A549 (cell line): ENCODE measurements around the gene ANO2. TPM values are rescaled to one million over a fixed set of nuclear protein-coding genes. Genes with fewer than 3 reads are reported as not detected.

Experiments
- ATAC-seq, 2 experiments: fragments of 200-7000 bp in 1 of 2; fragments of >200 bp in 1 of 2; cut with Nextera tagmentation in 1 of 2; cut with Tn5 transposase in 1 of 2; 3 replicates each; pipeline versions ENCODE4 v1.8.0 to v1.9.1; 2018 to 2020; ENCODE audit warnings: mild to moderate bottlenecking in 1 of 2, moderate library complexity in 1 of 2
- CTCF ChIA-PET: fragments of 300-600 bp; sonication (Branson Sonifier 250); formaldehyde crosslinking; extraction: SDS; loops from one replicate; lab custom pipeline; 2021; ENCODE audit warnings: antibody characterized with exemption, inconsistent platforms; lab: Yijun Ruan, JAX
- POLR2A ChIA-PET: fragments of 350-600 bp; formaldehyde crosslinking; extraction: SDS; loops from one replicate; lab custom pipeline; 2021; ENCODE audit warnings: antibody characterized with exemption, inconsistent platforms; lab: Yijun Ruan, JAX
- DNase-seq, 2 experiments: peaks; one replicate each; pipeline versions ENCODE4 v3.0.0 to v3.0.0-alpha.2; 2011 to 2016; ENCODE audit warnings: low read depth in 1 of 2, low spot score in 1 of 2
- FAIRE-seq: peaks from 2 replicates; lab custom pipeline; 2011; peaks lifted over from hg19 to GRCh38; lab: Jason Lieb, UNC
- H3K27ac ChIP-seq, 2 experiments: fragments of >200 bp; sonication (Bioruptor Twin); formaldehyde crosslinking; 3 replicates each; pipeline ENCODE4 v1.5.1; 2016 to 2017
- H3K4me1 ChIP-seq: fragments of >200 bp; sonication (Bioruptor Twin); formaldehyde crosslinking; 3 replicates; pipeline ENCODE4 v1.6.1; 2016
- H3K4me2 ChIP-seq: fragments of >200 bp; sonication (Bioruptor Twin); formaldehyde crosslinking; 3 replicates; pipeline ENCODE4 v1.6.1; 2016
- H3K4me3 ChIP-seq: fragments of >200 bp; sonication (Bioruptor Twin); formaldehyde crosslinking; 3 replicates; pipeline ENCODE4 v1.5.1; 2016
- H3K9me3 ChIP-seq: fragments of >200 bp; sonication (Bioruptor Twin); formaldehyde crosslinking; 3 replicates; pipeline ENCODE4 v1.6.1; 2016
- BHLHE40 ChIP-seq: IDR thresholded peaks from 2 replicates; pipeline ENCODE4 v1.6.1; 2012; ENCODE audit warnings: low read depth, low read length, inconsistent platforms
- CBX2 ChIP-seq: fragments of 200-600 bp; sonication (generic); IDR thresholded peaks from 2 replicates; pipeline ENCODE4 v1.6.1; 2016; ENCODE audit warnings: low read depth, mild to moderate bottlenecking, borderline replicate concordance
- EHMT2 ChIP-seq: fragments of 200-600 bp; sonication (generic); IDR thresholded peaks from 2 replicates; pipeline ENCODE4 v1.6.1; 2016; ENCODE audit warnings: antibody characterized with exemption, low read depth, mild to moderate bottlenecking, moderate library complexity
- FOSL2 ChIP-seq, 2 experiments: fragments of 450-650 bp in 1 of 2; fragments of >200 bp in 1 of 2; sonication (Bioruptor Twin) in 1 of 2; formaldehyde crosslinking; IDR thresholded peaks; 2 replicates each; pipeline versions ENCODE4 v1.5.0 to v1.6.1; 2016 to 2020; ENCODE audit warnings: mild to moderate bottlenecking in 1 of 2, moderate library complexity in 1 of 2
- FOXS1 ChIP-seq: fragments of 250-450 bp; sonication (Bioruptor Pico); IDR thresholded peaks from 2 replicates; pipeline ENCODE4 v1.5.0; 2020; ENCODE audit warnings: mild to moderate bottlenecking, moderate library complexity
- HOXB13 ChIP-seq: fragments of 250-450 bp; sonication (Bioruptor Pico); IDR thresholded peaks from 2 replicates; pipeline ENCODE4 v1.5.0; 2020; ENCODE audit warnings: low read depth, mild to moderate bottlenecking, moderate library complexity
- KDM1A ChIP-seq: fragments of 200-600 bp; sonication (generic); IDR thresholded peaks from 2 replicates; pipeline ENCODE4 v1.6.1; 2016; ENCODE audit warnings: low read depth, mild to moderate bottlenecking
- MAFK ChIP-seq: fragments of 450-650 bp; IDR thresholded peaks from 2 replicates; pipeline ENCODE4 v1.6.1; 2014; ENCODE audit not compliant: partially characterized antibody
- MYC ChIP-seq: IDR thresholded peaks from 2 replicates; pipeline ENCODE4 v1.6.1; 2012; ENCODE audit warnings: mild to moderate bottlenecking, inconsistent platforms, low read length, improper control_type of control experiment, borderline replicate concordance
- NPAS2 ChIP-seq: fragments of 250-450 bp; sonication (Bioruptor Pico); IDR thresholded peaks from 2 replicates; pipeline ENCODE4 v1.8.0; 2022; ENCODE audit warnings: mild to moderate bottlenecking, moderate library complexity, borderline replicate concordance
- POLR2AphosphoS2 ChIP-seq: conservative IDR thresholded peaks from 2 replicates; pipeline ENCODE4 v1.6.1; 2012; ENCODE audit warnings: low read length, improper control_type of control experiment, inconsistent platforms
- RCOR1 ChIP-seq: fragments of 150-350 bp; IDR thresholded peaks from 2 replicates; pipeline ENCODE4 v1.6.1; 2014; ENCODE audit warnings: antibody characterized with exemption, low read length, low read depth
- RNF2 ChIP-seq: fragments of 200-600 bp; sonication (generic); IDR thresholded peaks from 2 replicates; pipeline ENCODE4 v1.6.1; 2016; ENCODE audit warnings: low read depth, mild to moderate bottlenecking, antibody characterized with exemption, moderate library complexity, borderline replicate concordance
- WGBS: methylation state at CpG from one replicate; pipeline ENCODE4 v1.1.6; 2017; ENCODE audit errors: missing lambda C conversion rate; 5-methylcytosine and 5-hydroxymethylcytosine counted together
- polyA plus RNA-seq, 4 experiments: library from polyadenylated mRNA; depleted of rRNA in 3 of 4; stranded (reverse); fragments of >200 nt; fragmentation: RNase III in 1 of 4; extraction: RNeasy Plus Mini Kit Qiagen cat#74134 plus additional on column Dnase treatment in 1 of 4; gene quantifications; 2 replicates in 3 of 4; 3 replicates in 1 of 4; pipeline ENCODE4 v1.2.3, GENCODE V29; 2011 to 2017
- TF ChIP-seq, protein P1 (sequence below): fragments of 250-450 bp; sonication (Bioruptor Pico); IDR thresholded peaks from 2 replicates; pipeline ENCODE4 v1.5.0; 2021; ENCODE audit warnings: mild to moderate bottlenecking, moderate library complexity, borderline replicate concordance
- TF ChIP-seq, protein P2 (sequence below): fragments of 200-600 bp; sonication (generic); IDR thresholded peaks from 2 replicates; pipeline ENCODE4 v1.6.1; 2016; ENCODE audit warnings: antibody characterized with exemption, mild to moderate bottlenecking, moderate library complexity
- TF ChIP-seq, protein P3 (sequence below): fragments of >200 bp; sonication (Bioruptor Twin); formaldehyde crosslinking; IDR thresholded peaks from 3 replicates; pipeline ENCODE4 v1.5.1; 2016
- TF ChIP-seq, protein P4 (sequence below): IDR thresholded peaks from 2 replicates; pipeline ENCODE4 v1.6.1; 2012
- TF ChIP-seq, protein P5 (sequence below): fragments of >200 bp; sonication (Bioruptor Twin); formaldehyde crosslinking; IDR thresholded peaks from 3 replicates; pipeline ENCODE4 v1.6.1; 2016

ANO2 gene
- polyA plus RNA-seq, 2 of the 4 experiments (the other 2 are of a cell fraction): not detected

DNA sequence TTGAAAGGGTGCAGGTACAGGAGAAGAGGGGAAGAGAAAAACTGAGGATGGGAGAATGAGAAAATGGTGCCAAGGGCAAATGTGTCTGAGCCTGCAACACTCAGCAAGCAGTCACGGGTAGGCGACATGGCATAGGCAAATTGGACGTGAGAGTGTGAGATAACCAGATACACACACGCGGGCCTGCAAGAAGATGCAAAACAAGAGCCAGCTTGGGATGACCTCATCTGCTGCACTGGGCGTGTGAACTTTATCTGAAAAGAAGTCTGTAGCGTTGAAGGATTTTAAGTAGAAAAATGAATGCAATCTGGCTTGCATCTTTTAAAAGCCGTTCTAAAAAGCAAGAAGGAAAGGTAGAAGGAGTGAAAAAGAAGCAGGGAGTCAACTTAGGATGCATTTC, 352.7 kb downstream of the ANO2 start:
- Histone ChIP-seq H3K9me3 (no peaks in the 10 kb centered on the region), H3K4me2 (no peak overlapping the region)
- POLR2A ChIA-PET: no interaction called here
- whole genome bisulfite sequencing: 58% methylated on average over 8 of the region's 8 CpGs
- FAIRE-seq (no peak), ATAC-seq (no peak)
- TF ChIP-seq MAFK (no peak), FOXS1 (no peak), HOXB13 (no peak), RNF2 (no peak), KDM1A (no peak), POLR2AphosphoS2 (no peak), MYC (no peak), EHMT2 (no peak), FOSL2 (IDR thresholded peaks at IDR 0.05) (no peak), FOSL2 (CRISPR knock-in tag; IDR thresholded peaks at IDR 0.05) (no peak), NPAS2 (CRISPR knock-in tag) (no peak), CBX2 (no peak), BHLHE40 (no peak), RCOR1 (no peak)
- TF ChIP-seq, protein P1, sequence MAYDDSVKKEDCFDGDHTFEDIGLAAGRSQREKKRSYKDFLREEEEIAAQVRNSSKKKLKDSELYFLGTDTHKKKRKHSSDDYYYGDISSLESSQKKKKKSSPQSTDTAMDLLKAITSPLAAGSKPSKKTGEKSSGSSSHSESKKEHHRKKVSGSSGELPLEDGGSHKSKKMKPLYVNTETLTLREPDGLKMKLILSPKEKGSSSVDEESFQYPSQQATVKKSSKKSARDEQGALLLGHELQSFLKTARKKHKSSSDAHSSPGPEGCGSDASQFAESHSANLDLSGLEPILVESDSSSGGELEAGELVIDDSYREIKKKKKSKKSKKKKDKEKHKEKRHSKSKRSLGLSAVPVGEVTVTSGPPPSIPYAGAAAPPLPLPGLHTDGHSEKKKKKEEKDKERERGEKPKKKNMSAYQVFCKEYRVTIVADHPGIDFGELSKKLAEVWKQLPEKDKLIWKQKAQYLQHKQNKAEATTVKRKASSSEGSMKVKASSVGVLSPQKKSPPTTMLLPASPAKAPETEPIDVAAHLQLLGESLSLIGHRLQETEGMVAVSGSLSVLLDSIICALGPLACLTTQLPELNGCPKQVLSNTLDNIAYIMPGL (CRISPR knock-in tag): no peak
- TF ChIP-seq, protein P2, sequence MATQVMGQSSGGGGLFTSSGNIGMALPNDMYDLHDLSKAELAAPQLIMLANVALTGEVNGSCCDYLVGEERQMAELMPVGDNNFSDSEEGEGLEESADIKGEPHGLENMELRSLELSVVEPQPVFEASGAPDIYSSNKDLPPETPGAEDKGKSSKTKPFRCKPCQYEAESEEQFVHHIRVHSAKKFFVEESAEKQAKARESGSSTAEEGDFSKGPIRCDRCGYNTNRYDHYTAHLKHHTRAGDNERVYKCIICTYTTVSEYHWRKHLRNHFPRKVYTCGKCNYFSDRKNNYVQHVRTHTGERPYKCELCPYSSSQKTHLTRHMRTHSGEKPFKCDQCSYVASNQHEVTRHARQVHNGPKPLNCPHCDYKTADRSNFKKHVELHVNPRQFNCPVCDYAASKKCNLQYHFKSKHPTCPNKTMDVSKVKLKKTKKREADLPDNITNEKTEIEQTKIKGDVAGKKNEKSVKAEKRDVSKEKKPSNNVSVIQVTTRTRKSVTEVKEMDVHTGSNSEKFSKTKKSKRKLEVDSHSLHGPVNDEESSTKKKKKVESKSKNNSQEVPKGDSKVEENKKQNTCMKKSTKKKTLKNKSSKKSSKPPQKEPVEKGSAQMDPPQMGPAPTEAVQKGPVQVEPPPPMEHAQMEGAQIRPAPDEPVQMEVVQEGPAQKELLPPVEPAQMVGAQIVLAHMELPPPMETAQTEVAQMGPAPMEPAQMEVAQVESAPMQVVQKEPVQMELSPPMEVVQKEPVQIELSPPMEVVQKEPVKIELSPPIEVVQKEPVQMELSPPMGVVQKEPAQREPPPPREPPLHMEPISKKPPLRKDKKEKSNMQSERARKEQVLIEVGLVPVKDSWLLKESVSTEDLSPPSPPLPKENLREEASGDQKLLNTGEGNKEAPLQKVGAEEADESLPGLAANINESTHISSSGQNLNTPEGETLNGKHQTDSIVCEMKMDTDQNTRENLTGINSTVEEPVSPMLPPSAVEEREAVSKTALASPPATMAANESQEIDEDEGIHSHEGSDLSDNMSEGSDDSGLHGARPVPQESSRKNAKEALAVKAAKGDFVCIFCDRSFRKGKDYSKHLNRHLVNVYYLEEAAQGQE: no peak
- TF ChIP-seq, protein P3, sequence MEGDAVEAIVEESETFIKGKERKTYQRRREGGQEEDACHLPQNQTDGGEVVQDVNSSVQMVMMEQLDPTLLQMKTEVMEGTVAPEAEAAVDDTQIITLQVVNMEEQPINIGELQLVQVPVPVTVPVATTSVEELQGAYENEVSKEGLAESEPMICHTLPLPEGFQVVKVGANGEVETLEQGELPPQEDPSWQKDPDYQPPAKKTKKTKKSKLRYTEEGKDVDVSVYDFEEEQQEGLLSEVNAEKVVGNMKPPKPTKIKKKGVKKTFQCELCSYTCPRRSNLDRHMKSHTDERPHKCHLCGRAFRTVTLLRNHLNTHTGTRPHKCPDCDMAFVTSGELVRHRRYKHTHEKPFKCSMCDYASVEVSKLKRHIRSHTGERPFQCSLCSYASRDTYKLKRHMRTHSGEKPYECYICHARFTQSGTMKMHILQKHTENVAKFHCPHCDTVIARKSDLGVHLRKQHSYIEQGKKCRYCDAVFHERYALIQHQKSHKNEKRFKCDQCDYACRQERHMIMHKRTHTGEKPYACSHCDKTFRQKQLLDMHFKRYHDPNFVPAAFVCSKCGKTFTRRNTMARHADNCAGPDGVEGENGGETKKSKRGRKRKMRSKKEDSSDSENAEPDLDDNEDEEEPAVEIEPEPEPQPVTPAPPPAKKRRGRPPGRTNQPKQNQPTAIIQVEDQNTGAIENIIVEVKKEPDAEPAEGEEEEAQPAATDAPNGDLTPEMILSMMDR: no peak
- TF ChIP-seq, protein P4, sequence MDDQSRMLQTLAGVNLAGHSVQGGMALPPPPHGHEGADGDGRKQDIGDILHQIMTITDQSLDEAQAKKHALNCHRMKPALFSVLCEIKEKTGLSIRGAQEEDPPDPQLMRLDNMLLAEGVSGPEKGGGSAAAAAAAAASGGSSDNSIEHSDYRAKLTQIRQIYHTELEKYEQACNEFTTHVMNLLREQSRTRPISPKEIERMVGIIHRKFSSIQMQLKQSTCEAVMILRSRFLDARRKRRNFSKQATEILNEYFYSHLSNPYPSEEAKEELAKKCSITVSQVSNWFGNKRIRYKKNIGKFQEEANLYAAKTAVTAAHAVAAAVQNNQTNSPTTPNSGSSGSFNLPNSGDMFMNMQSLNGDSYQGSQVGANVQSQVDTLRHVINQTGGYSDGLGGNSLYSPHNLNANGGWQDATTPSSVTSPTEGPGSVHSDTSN: no peak
- TF ChIP-seq, protein P5, sequence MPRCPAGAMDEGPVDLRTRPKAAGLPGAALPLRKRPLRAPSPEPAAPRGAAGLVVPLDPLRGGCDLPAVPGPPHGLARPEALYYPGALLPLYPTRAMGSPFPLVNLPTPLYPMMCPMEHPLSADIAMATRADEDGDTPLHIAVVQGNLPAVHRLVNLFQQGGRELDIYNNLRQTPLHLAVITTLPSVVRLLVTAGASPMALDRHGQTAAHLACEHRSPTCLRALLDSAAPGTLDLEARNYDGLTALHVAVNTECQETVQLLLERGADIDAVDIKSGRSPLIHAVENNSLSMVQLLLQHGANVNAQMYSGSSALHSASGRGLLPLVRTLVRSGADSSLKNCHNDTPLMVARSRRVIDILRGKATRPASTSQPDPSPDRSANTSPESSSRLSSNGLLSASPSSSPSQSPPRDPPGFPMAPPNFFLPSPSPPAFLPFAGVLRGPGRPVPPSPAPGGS: no peak
- TF ChIP-seq, all 56 proteins: peak for 0
- H3K4me1 ChIP-seq: no peaks in the 10 kb centered on the region
- no peak overlapping the region for H3K4me3 ChIP-seq
- CTCF ChIA-PET: no interaction called here
- no peak for DNase-seq
- no peak overlapping the region for H3K27ac ChIP-seq
